AG04449 (cell line): Measurements from ENCODE around the gene MIGA1.
A peak's percentile ranks its signal among the peaks of the same experiment; 100 is the strongest.

Experiments
- CTCF ChIA-PET: fragments of 350-600 bp; formaldehyde crosslinking; extraction: SDS; loops from one replicate; lab custom pipeline; 2021; ENCODE audit warnings: antibody characterized with exemption; lab: Yijun Ruan, JAX
- POLR2A ChIA-PET: fragments of 400-600, 350-600 bp; formaldehyde crosslinking; extraction: SDS; loops from one replicate; lab custom pipeline; 2020; ENCODE audit warnings: antibody characterized with exemption, inconsistent platforms; lab: Yijun Ruan, JAX
- DNase-seq: peaks from one replicate; pipeline ENCODE4 v3.0.0-alpha.2; 2010; ENCODE audit warnings: low read depth, low spot score
- H3K4me3 ChIP-seq: 2 replicates; pipeline ENCODE4 v1.5.1; 2011; ENCODE audit warnings: low read depth, mild to moderate bottlenecking, control low read depth, low read length
- CTCF ChIP-seq: IDR thresholded peaks from one replicate; pipeline ENCODE4 v1.5.1; 2011; ENCODE audit warnings: mild to moderate bottlenecking, moderate library complexity, low read length, control low read depth, inconsistent platforms; ENCODE audit not compliant: insufficient read depth; ENCODE audit errors: missing control alignments

The MIGA1 gene

GRCh38 chr1:77857552-77857951 lies 78.1 kb downstream of the MIGA1 start:
- ChIA-PET POLR2A (no interaction called here), CTCF (interaction anchor here (0.7 kb wide), 1 partner anchor 14 kb away, joined by 3 read pairs; no protein-coding TSS in a partner anchor)
- no peak for TF ChIP-seq CTCF
- peak; percentile 23 for DNase-seq
- no peak overlapping the region for H3K4me3 ChIP-seq

DNA sequence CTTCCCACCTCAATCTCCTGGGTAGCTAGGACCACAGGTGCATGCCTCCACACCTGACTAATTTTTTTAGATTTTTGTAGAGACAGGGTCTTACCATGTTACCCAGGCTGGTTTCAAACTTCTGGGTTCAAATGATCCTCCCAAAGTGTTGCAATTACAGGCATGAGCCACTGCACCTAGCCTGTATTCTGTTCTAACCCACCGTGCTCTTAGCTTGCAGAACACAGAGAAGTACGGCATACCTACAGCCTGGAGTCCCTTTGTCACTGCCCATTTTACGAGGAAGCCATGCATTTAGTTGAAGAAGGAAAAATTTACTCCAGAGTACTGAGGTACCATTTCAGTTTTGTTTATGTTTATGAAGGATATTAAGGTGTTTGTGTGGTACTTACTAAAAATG lies 79.3 kb downstream of the MIGA1 start:
- TF ChIP-seq CTCF, result no peak
- no peak overlapping the region for H3K4me3 ChIP-seq
- no peak for DNase-seq
- CTCF ChIA-PET, result no interaction called here
- POLR2A ChIA-PET, result no interaction called here

GRCh38 chr1:77859248-77859647 lies 79.8 kb downstream of the MIGA1 start:
- TF ChIP-seq CTCF, result no peak
- ChIA-PET POLR2A (no interaction called here), CTCF (no interaction called here)
- H3K4me3 ChIP-seq, result no peak overlapping the region
- DNase-seq, result no peak

DNA sequence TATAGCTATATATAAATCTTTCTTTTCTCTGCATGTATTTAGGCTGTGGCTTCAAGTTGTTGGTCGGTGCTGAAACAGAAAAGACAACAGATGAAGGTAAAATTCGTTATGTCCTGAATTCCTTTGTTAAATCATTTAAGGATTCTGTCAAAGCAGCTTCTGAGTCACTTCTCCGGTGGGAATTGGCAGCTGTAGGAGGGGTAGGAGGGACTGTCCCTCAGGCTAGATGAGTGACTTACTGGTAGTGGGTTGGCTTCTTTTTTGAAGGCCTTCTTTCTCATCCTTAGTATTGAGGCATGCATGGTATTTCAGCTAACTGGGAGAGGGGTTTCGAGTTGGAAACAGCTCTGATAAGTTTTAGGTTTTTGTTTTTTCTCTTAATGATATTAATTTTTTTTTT lies 86.8 kb downstream of the MIGA1 start:
- no peak for TF ChIP-seq CTCF
- ChIA-PET CTCF (no interaction called here), POLR2A (no interaction called here)
- H3K4me3 ChIP-seq, result no peak overlapping the region
- DNase-seq, result no peak

GRCh38 chr1:77872645-77873044 lies 93.2 kb downstream of the MIGA1 start:
- DNase-seq, result no peak
- TF ChIP-seq CTCF, result no peak
- no peak overlapping the region for H3K4me3 ChIP-seq
- POLR2A ChIA-PET, result no interaction called here
- CTCF ChIA-PET, result no interaction called here

GRCh38 chr1:77873461-77873860 lies 94.0 kb downstream of the MIGA1 start:
- POLR2A ChIA-PET, result no interaction called here
- CTCF ChIA-PET, result no interaction called here
- H3K4me3 ChIP-seq, result no peak overlapping the region
- no peak for DNase-seq
- TF ChIP-seq CTCF, result no peak
